ENCODE data around the gene SLC49A4.

The SLC49A4 gene

GRCh38 chr3:122880173-122880572 lies 85.3 kb downstream of the SLC49A4 start:
- H3K4me3 ChIP-seq (ENCODE audit: insufficient read length, low read depth) = no peak overlapping the region
- no peak overlapping the region for H3K9ac ChIP-seq (ENCODE audit: insufficient read length, low read depth)
- H3K9me3 ChIP-seq (ENCODE audit: insufficient read depth, low read length) = no peaks in the 10 kb centered on the region
- H3K36me3 ChIP-seq (ENCODE audit: insufficient read depth, insufficient read length, low read length) = peaks cover 3% of the 10 kb centered on the region
- H3K4me1 ChIP-seq (ENCODE audit: insufficient read depth, insufficient read length) = no peaks in the 10 kb centered on the region
- no peak for DNase-seq (ENCODE audit: low read depth, low spot score)
- H3K27me3 ChIP-seq (ENCODE audit: insufficient read depth, insufficient read length) = no peaks in the 10 kb centered on the region
- TF ChIP-seq YY1 (IDR thresholded peaks at IDR 0.05; ENCODE audit: insufficient read depth, insufficient read length) (no peak), SUZ12 (IDR thresholded peaks at IDR 0.05; ENCODE audit: extremely low read depth, insufficient read depth, insufficient read length) (no peak), ZNF274 (IDR thresholded peaks at IDR 0.05; ENCODE audit: low read depth, low read length) (no peak)

- no peak for TF ChIP-seq ZNF274 (IDR thresholded peaks at IDR 0.05; ENCODE audit: low read depth, low read length)
- TF ChIP-seq YY1 (IDR thresholded peaks at IDR 0.05; ENCODE audit: insufficient read depth, insufficient read length) = no peak
- no peak for TF ChIP-seq SUZ12 (IDR thresholded peaks at IDR 0.05; ENCODE audit: extremely low read depth, insufficient read depth, insufficient read length)
- Histone ChIP-seq H3K4me1 (ENCODE audit: insufficient read depth, insufficient read length) (no peaks in the 10 kb centered on the region), H3K9me3 (ENCODE audit: insufficient read depth, low read length) (no peaks in the 10 kb centered on the region), H3K9ac (ENCODE audit: insufficient read length, low read depth) (no peak overlapping the region), H3K4me3 (ENCODE audit: insufficient read length, low read depth) (no peak overlapping the region), H3K36me3 (ENCODE audit: insufficient read depth, insufficient read length, low read length) (peaks cover 3% of the 10 kb centered on the region), H3K27me3 (ENCODE audit: insufficient read depth, insufficient read length) (no peaks in the 10 kb centered on the region)
- no peak for DNase-seq (ENCODE audit: low read depth, low spot score)
Measured at GRCh38 chr3:122880624-122881023, 85.8 kb downstream of the SLC49A4 start.

- no peak for TF ChIP-seq SUZ12 (IDR thresholded peaks at IDR 0.05; ENCODE audit: extremely low read depth, insufficient read depth, insufficient read length)
- TF ChIP-seq YY1 (IDR thresholded peaks at IDR 0.05; ENCODE audit: insufficient read depth, insufficient read length) = no peak
- no peak for TF ChIP-seq ZNF274 (IDR thresholded peaks at IDR 0.05; ENCODE audit: low read depth, low read length)
- Histone ChIP-seq H3K4me3 (ENCODE audit: insufficient read length, low read depth) (no peak overlapping the region), H3K9ac (ENCODE audit: insufficient read length, low read depth) (no peak overlapping the region), H3K27me3 (ENCODE audit: insufficient read depth, insufficient read length) (no peaks in the 10 kb centered on the region), H3K9me3 (ENCODE audit: insufficient read depth, low read length) (no peaks in the 10 kb centered on the region), H3K4me1 (ENCODE audit: insufficient read depth, insufficient read length) (no peaks in the 10 kb centered on the region), H3K36me3 (ENCODE audit: insufficient read depth, insufficient read length, low read length) (peaks cover 3% of the 10 kb centered on the region)
- no peak for DNase-seq (ENCODE audit: low read depth, low spot score)
Measured at GRCh38 chr3:122882361-122882947, 87.6 kb downstream of the SLC49A4 start.

- no peak for DNase-seq (ENCODE audit: low read depth, low spot score)
- H3K4me1 ChIP-seq (ENCODE audit: insufficient read depth, insufficient read length) = no peaks in the 10 kb centered on the region
- H3K27me3 ChIP-seq (ENCODE audit: insufficient read depth, insufficient read length) = no peaks in the 10 kb centered on the region
- H3K36me3 ChIP-seq (ENCODE audit: insufficient read depth, insufficient read length, low read length) = no peaks in the 10 kb centered on the region
- TF ChIP-seq SUZ12 (IDR thresholded peaks at IDR 0.05; ENCODE audit: extremely low read depth, insufficient read depth, insufficient read length) (no peak), ZNF274 (IDR thresholded peaks at IDR 0.05; ENCODE audit: low read depth, low read length) (no peak), YY1 (IDR thresholded peaks at IDR 0.05; ENCODE audit: insufficient read depth, insufficient read length) (no peak)
- H3K9me3 ChIP-seq (ENCODE audit: insufficient read depth, low read length) = no peaks in the 10 kb centered on the region
- H3K4me3 ChIP-seq (ENCODE audit: insufficient read length, low read depth) = no peak overlapping the region
- H3K9ac ChIP-seq (ENCODE audit: insufficient read length, low read depth) = no peak overlapping the region
Measured at GRCh38 chr3:122886251-122886650, 91.4 kb downstream of the SLC49A4 start.

GRCh38 chr3:122886946-122887345 lies 92.1 kb downstream of the SLC49A4 start:
- Histone ChIP-seq H3K36me3 (ENCODE audit: insufficient read depth, insufficient read length, low read length) (no peaks in the 10 kb centered on the region), H3K9ac (ENCODE audit: insufficient read length, low read depth) (no peak overlapping the region), H3K27me3 (ENCODE audit: insufficient read depth, insufficient read length) (no peaks in the 10 kb centered on the region), H3K4me1 (ENCODE audit: insufficient read depth, insufficient read length) (no peaks in the 10 kb centered on the region), H3K4me3 (ENCODE audit: insufficient read length, low read depth) (no peak overlapping the region), H3K9me3 (ENCODE audit: insufficient read depth, low read length) (no peaks in the 10 kb centered on the region)
- DNase-seq (ENCODE audit: low read depth, low spot score) = no peak
- TF ChIP-seq SUZ12 (IDR thresholded peaks at IDR 0.05; ENCODE audit: extremely low read depth, insufficient read depth, insufficient read length) (no peak), YY1 (IDR thresholded peaks at IDR 0.05; ENCODE audit: insufficient read depth, insufficient read length) (no peak), ZNF274 (IDR thresholded peaks at IDR 0.05; ENCODE audit: low read depth, low read length) (no peak)

GRCh38 chr3:122890077-122890719 lies 95.3 kb downstream of the SLC49A4 start:
- TF ChIP-seq ZNF274 (IDR thresholded peaks at IDR 0.05; ENCODE audit: low read depth, low read length) (no peak), YY1 (IDR thresholded peaks at IDR 0.05; ENCODE audit: insufficient read depth, insufficient read length) (no peak), SUZ12 (IDR thresholded peaks at IDR 0.05; ENCODE audit: extremely low read depth, insufficient read depth, insufficient read length) (no peak)
- Histone ChIP-seq H3K9ac (ENCODE audit: insufficient read length, low read depth) (no peak overlapping the region), H3K27me3 (ENCODE audit: insufficient read depth, insufficient read length) (peaks cover 3% of the 10 kb centered on the region), H3K36me3 (ENCODE audit: insufficient read depth, insufficient read length, low read length) (no peaks in the 10 kb centered on the region), H3K4me3 (ENCODE audit: insufficient read length, low read depth) (no peak overlapping the region), H3K9me3 (ENCODE audit: insufficient read depth, low read length) (peaks cover 10% of the 10 kb centered on the region; the same call in 1 of the 2 replicates), H3K4me1 (ENCODE audit: insufficient read depth, insufficient read length) (no peaks in the 10 kb centered on the region)
- peak; percentile 56 for DNase-seq (ENCODE audit: low read depth, low spot score)

GRCh38 chr3:122890720-122891220 lies 95.9 kb downstream of the SLC49A4 start:
- no peak overlapping the region for H3K4me3 ChIP-seq (ENCODE audit: insufficient read length, low read depth)
- H3K27me3 ChIP-seq (ENCODE audit: insufficient read depth, insufficient read length) = peaks cover 3% of the 10 kb centered on the region
- peaks cover 10% of the 10 kb centered on the region; the same call in 1 of the 2 replicates for H3K9me3 ChIP-seq (ENCODE audit: insufficient read depth, low read length)
- no peak for TF ChIP-seq SUZ12 (IDR thresholded peaks at IDR 0.05; ENCODE audit: extremely low read depth, insufficient read depth, insufficient read length)
- TF ChIP-seq ZNF274 (IDR thresholded peaks at IDR 0.05; ENCODE audit: low read depth, low read length) = no peak
- no peak for TF ChIP-seq YY1 (IDR thresholded peaks at IDR 0.05; ENCODE audit: insufficient read depth, insufficient read length)
- H3K36me3 ChIP-seq (ENCODE audit: insufficient read depth, insufficient read length, low read length) = no peaks in the 10 kb centered on the region
- H3K4me1 ChIP-seq (ENCODE audit: insufficient read depth, insufficient read length) = no peaks in the 10 kb centered on the region
- no peak overlapping the region for H3K9ac ChIP-seq (ENCODE audit: insufficient read length, low read depth)
- DNase-seq (ENCODE audit: low read depth, low spot score) = no peak
